ENCODE results near the gene MT1F.
"Not testable (repeated sequence)": the region's sequence is repeated elsewhere in the genome, so short reads cannot be mapped to it uniquely, and the experiment has no call there.

MT1F gene

GRCh38 chr16:56672761-56673536 is 15.2 kb downstream of the MT1F start:
- DNase-seq, result no peak

DNA sequence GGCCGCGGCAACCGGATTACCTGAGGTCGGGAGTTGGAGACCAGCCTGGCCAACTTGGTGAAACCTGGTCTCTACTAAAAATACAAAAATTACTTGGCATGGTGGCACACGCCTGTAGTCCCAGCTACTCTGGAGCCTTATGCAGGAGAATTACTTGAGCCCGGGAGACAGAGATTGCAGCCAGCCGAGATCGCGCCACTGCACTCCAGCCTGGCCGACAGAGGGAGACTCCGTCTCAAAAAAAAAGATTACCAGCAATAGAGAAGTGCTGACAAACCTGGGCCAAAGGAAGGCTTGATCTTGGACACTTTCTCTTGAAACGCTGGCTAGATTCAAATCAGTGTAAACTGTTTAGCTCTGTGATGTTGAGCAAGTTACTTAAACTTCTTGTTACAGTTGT is 16.2 kb downstream of the MT1F start:
- DNase-seq, result peak; percentile 19

DNA sequence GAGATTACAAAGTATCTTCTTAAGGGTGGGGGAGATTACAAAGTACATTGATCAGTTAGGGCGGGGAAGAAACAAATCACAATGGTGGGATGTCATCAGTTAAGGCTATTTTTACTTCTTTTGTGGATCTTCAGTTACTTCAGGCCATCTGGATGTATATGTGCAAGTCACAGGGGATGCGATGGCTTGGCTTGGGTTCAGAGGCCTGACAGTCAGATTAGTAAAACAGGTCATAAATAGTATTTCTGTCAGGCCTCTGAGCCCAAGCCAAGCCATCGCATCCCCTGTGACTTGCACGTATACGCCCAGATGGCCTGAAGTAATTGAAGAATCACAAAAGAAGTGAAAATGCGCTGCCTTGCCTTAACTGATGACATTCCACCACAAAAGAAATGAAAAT is 16.8 kb downstream of the MT1F start:
- not testable (repeated sequence) for DNase-seq

GRCh38 chr16:56675685-56676210 is 18.0 kb downstream of the MT1F start:
- no peak for DNase-seq

DNA sequence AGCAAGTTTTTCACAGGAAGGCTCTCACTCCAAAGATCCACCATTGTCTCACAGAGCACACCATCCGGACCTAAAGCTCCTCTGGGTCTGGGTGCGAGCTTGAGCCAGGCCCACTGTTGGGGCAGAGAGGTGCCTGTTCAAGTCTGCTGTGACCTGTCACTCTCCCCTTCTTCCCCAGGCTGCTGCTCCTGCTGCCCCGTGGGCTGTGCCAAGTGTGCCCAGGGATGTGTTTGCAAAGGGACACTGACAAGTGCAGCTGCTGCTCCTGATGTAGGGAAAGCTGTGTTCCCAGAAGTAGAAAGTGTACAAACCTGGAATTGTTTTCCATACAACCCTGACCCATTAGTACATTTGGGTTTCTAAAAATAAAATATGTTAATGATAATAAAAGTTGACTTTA is 19.7 kb downstream of the MT1F start:
- no peak for DNase-seq

- DNase-seq, result no peak
Measured at GRCh38 chr16:56679078-56679730, 21.4 kb downstream of the MT1F start.

- no peak for DNase-seq
Measured at GRCh38 chr16:56679818-56680217, 22.1 kb downstream of the MT1F start.

DNA sequence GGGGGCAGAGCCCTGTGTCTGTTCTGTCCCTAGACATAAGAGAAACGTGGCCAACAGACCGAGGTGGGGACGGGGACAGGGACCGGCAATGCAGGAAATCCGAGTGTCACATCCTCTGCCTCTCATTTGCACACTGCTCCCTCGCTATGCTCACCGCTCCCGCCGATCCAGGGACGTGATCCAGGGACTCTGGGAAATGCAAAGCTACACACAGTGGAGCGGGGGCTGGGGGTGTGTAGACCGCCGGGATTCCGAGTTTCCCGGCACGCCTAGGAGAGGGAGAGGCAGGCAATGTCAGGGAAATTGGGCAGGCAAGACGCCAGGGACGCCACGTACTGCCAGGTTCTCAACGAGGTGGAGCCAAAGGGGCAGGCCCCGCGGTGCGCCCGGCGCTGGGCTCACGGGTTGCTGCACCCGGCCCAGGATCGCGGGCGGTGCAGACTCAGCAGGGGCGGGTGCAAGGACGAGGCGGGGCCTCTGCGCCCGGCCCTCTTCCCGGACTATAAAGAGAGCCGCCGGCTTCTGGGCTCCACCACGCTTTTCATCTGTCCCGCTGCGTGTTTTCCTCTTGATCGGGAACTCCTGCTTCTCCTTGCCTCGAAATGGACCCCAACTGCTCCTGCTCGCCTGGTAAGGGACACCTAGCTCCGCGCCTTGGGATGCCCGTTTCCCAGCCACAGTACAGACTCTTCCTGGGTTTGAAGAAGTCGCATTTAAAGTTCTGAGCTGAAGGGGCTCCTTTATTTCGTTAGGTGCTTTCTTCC is 24.4 kb downstream of the MT1F start, which contains the start of gene MT1X:
Gene MT1X, plus strand, starts transcription at position 532 of the 764 bp plus-strand sequence. Its CDS starts 71 bp downstream, at position 603.
- peak; percentile 89 for DNase-seq

DNA sequence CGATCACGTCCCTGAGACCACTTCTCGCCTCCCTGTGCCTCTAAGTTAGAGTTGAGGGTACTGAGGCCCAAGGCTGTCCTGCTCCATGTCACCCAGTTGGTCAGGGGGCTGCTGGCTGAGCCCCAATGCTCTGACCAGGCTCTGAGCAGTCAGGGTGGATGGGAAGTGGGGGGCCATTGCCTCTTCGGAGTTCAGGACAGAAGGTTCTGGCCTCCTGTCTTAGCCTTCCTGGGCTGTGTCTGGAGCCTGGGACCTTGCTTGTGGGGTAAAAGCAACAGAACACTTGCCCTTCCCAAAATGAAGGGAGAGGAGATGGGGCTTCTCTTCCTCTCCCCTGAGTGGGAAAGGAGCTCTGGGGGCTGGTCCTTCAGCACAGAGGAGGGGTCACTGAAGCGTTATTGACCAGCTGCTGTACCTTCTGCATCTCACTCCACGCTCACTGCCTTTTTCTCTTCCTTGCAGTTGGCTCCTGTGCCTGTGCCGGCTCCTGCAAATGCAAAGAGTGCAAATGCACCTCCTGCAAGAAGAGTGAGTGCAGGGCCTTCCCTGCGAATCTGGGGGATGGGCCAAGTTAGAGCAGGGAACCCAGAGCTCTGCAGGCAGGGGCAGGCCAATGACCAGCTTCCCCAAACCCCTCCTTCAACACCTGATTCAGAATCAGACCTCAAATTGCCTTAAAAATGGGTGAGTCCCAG is 25.1 kb downstream of the MT1F start:
- no peak for DNase-seq

DNA sequence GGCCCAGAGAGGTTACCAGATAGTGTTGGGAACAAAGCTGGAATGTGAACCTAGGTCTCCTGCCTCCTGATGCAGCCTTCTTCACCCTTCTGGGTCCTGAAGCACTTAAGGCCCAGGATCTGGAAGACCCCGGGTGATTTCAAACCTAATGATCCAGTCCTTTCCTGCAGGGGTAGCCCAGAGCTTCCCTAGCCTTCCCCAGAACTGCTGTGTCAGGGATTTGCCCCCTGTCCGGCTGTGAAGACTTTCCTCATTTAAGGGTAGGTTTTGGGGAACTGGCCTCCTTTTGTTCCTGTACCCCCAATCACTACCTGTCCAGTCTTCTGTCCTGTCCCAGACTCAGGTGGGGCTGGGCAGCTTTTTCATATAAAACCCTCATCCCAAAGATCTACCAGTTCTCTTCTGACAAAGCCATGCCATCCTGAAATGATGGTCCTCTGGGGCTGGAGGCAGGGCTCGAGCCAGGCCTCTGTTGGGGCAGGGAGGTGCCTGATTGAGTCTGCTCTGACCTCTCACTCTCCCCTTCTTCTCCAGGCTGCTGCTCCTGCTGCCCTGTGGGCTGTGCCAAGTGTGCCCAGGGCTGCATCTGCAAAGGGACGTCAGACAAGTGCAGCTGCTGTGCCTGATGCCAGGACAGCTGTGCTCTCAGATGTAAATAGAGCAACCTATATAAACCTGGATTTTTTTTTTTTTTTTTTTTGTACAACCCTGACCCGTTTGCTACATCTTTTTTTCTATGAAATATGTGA is 25.8 kb downstream of the MT1F start:
- DNase-seq, result no peak

DNA sequence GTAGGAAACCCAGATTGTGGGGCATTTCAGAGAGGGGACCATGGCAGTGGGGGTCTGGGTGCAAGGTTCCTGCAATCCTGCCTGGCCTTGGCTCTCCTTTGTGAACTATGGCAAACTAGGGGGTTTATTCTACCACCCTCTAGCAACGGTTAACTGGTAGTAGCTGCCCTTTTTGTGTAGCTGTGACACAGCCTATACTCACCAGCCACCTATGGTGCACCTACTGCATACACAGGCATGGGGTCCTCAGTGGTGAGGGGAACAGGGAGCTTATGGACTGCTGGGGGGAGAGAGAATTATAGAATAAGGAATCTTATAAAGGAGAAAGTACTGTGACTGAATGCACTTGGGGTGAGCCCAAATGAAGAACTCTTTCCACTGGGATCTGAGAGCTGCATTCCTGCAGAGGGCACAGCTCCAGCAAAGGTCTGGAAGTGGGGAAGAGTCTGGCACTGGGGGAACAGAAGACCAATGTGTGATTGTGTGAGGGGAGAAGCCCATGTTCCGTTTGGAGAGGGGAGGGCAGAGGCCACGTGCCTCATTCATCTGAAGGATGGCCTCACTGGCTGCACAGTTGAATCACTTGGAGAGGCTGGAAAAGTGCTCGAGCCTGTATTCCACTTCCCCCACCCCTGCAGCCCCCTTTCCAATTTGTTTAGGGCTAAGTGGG is 26.6 kb downstream of the MT1F start:
- no peak for DNase-seq

- no peak for DNase-seq
Measured at GRCh38 chr16:56684926-56685590, 27.3 kb downstream of the MT1F start.

GRCh38 chr16:56686758-56687157 is 29.0 kb downstream of the MT1F start:
- no peak for DNase-seq

DNA sequence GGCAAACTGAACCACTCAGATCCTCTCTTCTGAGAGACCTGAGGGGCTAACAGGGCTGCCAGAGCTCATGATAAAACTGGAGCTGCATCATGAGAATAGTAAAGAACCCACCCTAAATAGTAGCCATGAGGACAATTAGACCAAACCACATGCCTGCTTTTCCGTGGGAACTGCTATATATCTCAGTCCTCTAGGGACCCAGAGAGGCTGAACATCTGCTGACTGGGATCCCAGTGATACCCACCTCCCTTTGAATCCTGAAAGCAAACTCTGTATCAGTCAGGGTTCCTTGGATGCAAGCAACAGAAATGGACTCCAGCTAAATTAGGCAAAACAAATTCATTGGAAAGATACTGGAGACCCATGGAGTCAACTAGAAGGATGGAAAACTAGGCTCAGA is 31.0 kb downstream of the MT1F start:
- DNase-seq, result no peak

- DNase-seq, result no peak
Measured at GRCh38 chr16:56689171-56689570, 31.4 kb downstream of the MT1F start.

GRCh38 chr16:56690420-56691122 is 32.8 kb downstream of the MT1F start:
- DNase-seq, result no peak

- DNase-seq, result peak; percentile 26
Measured at GRCh38 chr16:56691885-56692284, 34.1 kb downstream of the MT1F start.

- no peak for DNase-seq
Measured at GRCh38 chr16:56695246-56695645, 37.5 kb downstream of the MT1F start.

- no peak for DNase-seq
Measured at GRCh38 chr16:56697456-56698155, 39.8 kb downstream of the MT1F start.
